K562 (cell line): ENCODE data around the gene GNAQ. TPM values are rescaled to one million over a fixed set of nuclear protein-coding genes. Genes with fewer than 3 reads are reported as not detected.

Source experiments
- ATAC-seq: fragments of 200-7000 bp; cut with Tn5 transposase; 3 replicates; pipeline ENCODE4 v1.9.1; 2020; ENCODE audit warnings: moderate library complexity
- BruUV-seq: library from RNA; stranded (reverse); fragments of 400-500 nt; replicated peaks from 2 replicates; lab custom pipeline; 2021; lab: Mats Ljungman, UMichigan
- CTCF ChIA-PET: fragments of 300-600 bp; formaldehyde crosslinking; extraction: SDS; loops from one replicate; lab custom pipeline; 2021; ENCODE audit warnings: low intra/inter-chr PET ratio; lab: Yijun Ruan, JAX
- POLR2A ChIA-PET: fragments of 300-600, 350-650 bp; sonication (Branson Sonifier 250); formaldehyde crosslinking; extraction: SDS; loops from one replicate; lab custom pipeline; 2021; ENCODE audit warnings: antibody characterized with exemption, inconsistent platforms; lab: Yijun Ruan, JAX
- DNase-seq, 4 experiments: peaks; one replicate each; pipeline versions ENCODE4 v3.0.0 to v3.0.0-alpha.2; 2011 to 2018; ENCODE audit warnings: low spot score in 3 of 4, mixed read lengths in 3 of 4; ENCODE audit errors: extremely low read depth in 1 of 4
- FAIRE-seq: peaks from 2 replicates; lab custom pipeline; 2011; peaks lifted over from hg19 to GRCh38; lab: Jason Lieb, UNC
- H2AFZ ChIP-seq: 2 replicates; pipeline ENCODE4 v1.6.0; 2011; ENCODE audit warnings: low read depth, low read length, control low read depth, inconsistent platforms
- H3K27ac ChIP-seq: fragments of 200-600 bp; 3 replicates; pipeline ENCODE4 v1.8.0; 2011; ENCODE audit warnings: low read depth, mild to moderate bottlenecking, control low read depth, inconsistent platforms, low read length, moderate library complexity, mixed read lengths; ENCODE audit errors: extremely low read depth
- H3K27me3 ChIP-seq, 2 experiments: fragments of 300-600 bp in 1 of 2; 2 replicates in 1 of 2; 3 replicates in 1 of 2; pipeline versions ENCODE4 v1.6.0 to v1.8.0; 2011; ENCODE audit warnings: inconsistent platforms in 2 of 2, low read length in 2 of 2, mild to moderate bottlenecking in 1 of 2, mixed read lengths in 1 of 2, moderate library complexity in 1 of 2; ENCODE audit not compliant: control insufficient read depth in 2 of 2, insufficient read depth in 2 of 2
- H3K36me3 ChIP-seq: fragments of 300-600 bp; 3 replicates; pipeline ENCODE4 v1.8.0; 2011; ENCODE audit warnings: mild to moderate bottlenecking, low read length, inconsistent platforms; ENCODE audit not compliant: control insufficient read depth, insufficient read depth
- H3K4me1 ChIP-seq, 2 experiments: fragments of 200-600 bp in 1 of 2; replicated peaks in 1 of 2; 2 replicates in 1 of 2; 3 replicates in 1 of 2; pipeline versions ENCODE4 v1.5.1 to v1.8.0; 2011; ENCODE audit warnings: inconsistent platforms in 2 of 2, low read length in 2 of 2, mild to moderate bottlenecking in 1 of 2, mixed read lengths in 1 of 2, moderate library complexity in 1 of 2; ENCODE audit not compliant: control insufficient read depth in 2 of 2, insufficient read depth in 2 of 2
- H3K4me2 ChIP-seq: 2 replicates; pipeline ENCODE4 v1.6.1; 2011; ENCODE audit warnings: low read length, control low read depth, inconsistent platforms, mixed read lengths; ENCODE audit not compliant: insufficient read depth
- H3K4me3 ChIP-seq: fragments of 200-600 bp; sonication (generic), shearing (Covaris generic); 2 replicates; pipeline ENCODE4 v1.5.1; 2016; ENCODE audit warnings: control low read depth, inconsistent platforms
- H3K79me2 ChIP-seq: fragments of 200-600 bp; 3 replicates; pipeline ENCODE4 v1.8.0; 2011; ENCODE audit warnings: low read length, inconsistent platforms; ENCODE audit not compliant: control insufficient read depth, insufficient read depth
- H3K9ac ChIP-seq, 2 experiments: 2 replicates each; pipeline versions ENCODE4 v1.6.0 to v1.6.1; 2011; ENCODE audit warnings: low read depth in 2 of 2, low read length in 2 of 2, control low read depth in 1 of 2, inconsistent platforms in 1 of 2, mild to moderate bottlenecking in 1 of 2, mixed read lengths in 1 of 2; ENCODE audit not compliant: insufficient read depth in 1 of 2
- H3K9me1 ChIP-seq: one replicate; pipeline ENCODE4 v1.6.0; 2011; ENCODE audit warnings: inconsistent platforms, mild to moderate bottlenecking, low read length, moderate library complexity; ENCODE audit not compliant: control insufficient read depth, insufficient read depth
- H3K9me3 ChIP-seq: replicated peaks from 2 replicates; pipeline ENCODE4 v1.5.1; 2011; ENCODE audit warnings: low read depth, low read length, inconsistent platforms; ENCODE audit not compliant: control insufficient read depth, insufficient read depth
- H4K20me1 ChIP-seq: replicated peaks from 2 replicates; pipeline ENCODE4 v1.6.1; 2011; ENCODE audit warnings: low read length, inconsistent platforms, mixed read lengths; ENCODE audit not compliant: control insufficient read depth, insufficient read depth
- ELK1 ChIP-seq: sonication (generic); formaldehyde crosslinking; IDR thresholded peaks from 2 replicates; pipeline ENCODE4 v1.8.1; 2022; ENCODE audit warnings: missing genetic modification reagents
- GTF2E2 ChIP-seq: fragments of 200-800 bp; sonication (Bioruptor generic); IDR thresholded peaks from 2 replicates; pipeline ENCODE4 v1.6.1; 2016; ENCODE audit warnings: missing genetic modification characterization, missing compliant biosample characterization
- HDAC8 ChIP-seq: fragments of 450-650 bp; IDR thresholded peaks from 2 replicates; pipeline ENCODE4 v1.6.1; 2016; ENCODE audit warnings: mild to moderate bottlenecking, missing genetic modification characterization, moderate library complexity, missing compliant biosample characterization
- HMBOX1 ChIP-seq: sonication (generic); IDR thresholded peaks from 2 replicates; pipeline ENCODE4 v1.6.1; 2016
- L3MBTL2 ChIP-seq: fragments of 450-650 bp; IDR thresholded peaks from 2 replicates; pipeline ENCODE4 v1.6.1; 2016; ENCODE audit warnings: mild to moderate bottlenecking, moderate library complexity
- MYC ChIP-seq, 2 experiments: fragments of 250-450 bp in 1 of 2; sonication (Bioruptor Pico) in 1 of 2; IDR thresholded peaks; 2 replicates each; pipeline versions ENCODE4 v1.5.1 to v1.6.1; 2012 to 2021; ENCODE audit warnings: low read depth in 2 of 2, borderline replicate concordance in 1 of 2, improper control_type of control experiment in 1 of 2, low read length in 1 of 2, mild to moderate bottlenecking in 1 of 2, moderate library complexity in 1 of 2
- PKNOX1 ChIP-seq: fragments of 450-650 bp; IDR thresholded peaks from 2 replicates; pipeline ENCODE4 v1.6.1; 2016
- ZNF274 ChIP-seq: IDR thresholded peaks from 2 replicates; pipeline ENCODE4 v1.6.1; 2011; ENCODE audit warnings: low read depth, mild to moderate bottlenecking, low read length, moderate library complexity, borderline replicate concordance
- ZNF583 ChIP-seq: fragments of 250-450 bp; sonication (Bioruptor Pico); IDR thresholded peaks from 2 replicates; pipeline ENCODE4 v1.4.0; 2020
- WGBS: fragments of 100-300 bp; shearing (Covaris generic); methylation state at CpG from one replicate; pipeline ENCODE4 v1.1.6; 2016; ENCODE audit warnings: low coverage, mixed read lengths; ENCODE audit not compliant: insufficient coverage; ENCODE audit errors: missing lambda C conversion rate; 5-methylcytosine and 5-hydroxymethylcytosine counted together
- in situ Hi-C: fragments of 300-500 bp; cut with MboI; formaldehyde crosslinking; loops from 4 replicates; pipeline ENCODE4 v1.15.0; 2018; ENCODE audit warnings: inconsistent platforms, mixed read lengths
- intact Hi-C: fragments of 100-400 bp; cut with micrococcal nuclease; formaldehyde crosslinking; loops from 2 replicates; pipeline ENCODE4 v1.14.2; 2022
- polyA plus RNA-seq, 8 experiments: library from polyadenylated mRNA; depleted of rRNA in 4 of 8; stranded (reverse) in 5 of 8; unstranded in 3 of 8; fragments of >200 nt; fragmentation: Nextera tagmentation in 2 of 8; fragmentation: Illumina TruSeq in 1 of 8; extraction: Ambion mirVana in 2 of 8; extraction: Trizol in 1 of 8; gene quantifications; 2 replicates each; pipeline versions ENCODE4 v1.2.1 to v1.2.3, GENCODE V29; 2011 to 2014; ENCODE audit warnings: inconsistent platforms in 1 of 8, missing spikeins in 1 of 8
- total RNA-seq, 7 experiments: library from RNA; depleted of rRNA in 6 of 7; stranded (reverse); fragments of >200 nt in 6 of 7; fragmentation: Illumina TruSeq in 2 of 7; extraction: Trizol in 2 of 7; gene quantifications; 2 replicates each; pipeline versions ENCODE4 v1.2.1 to v1.2.3, GENCODE V29; 2011 to 2021; ENCODE audit warnings: low replicate concordance in 1 of 7

The GNAQ gene
- total and polyA plus RNA-seq, 9 of the 15 experiments (the other 6 are each of a cell fraction or from before 2014, with no cell fraction given): 4.8 to 27.9 (median 17.5) TPM

- TF ChIP-seq ELK1: no peak
- no peak for TF ChIP-seq HDAC8 (tag)
- TF ChIP-seq MYC (IDR thresholded peaks at IDR 0.05; ENCODE audit: low read depth, low read length): peak; percentile 49; the same call in 1 of the 2 replicates
- no peak for TF ChIP-seq MYC (CRISPR knock-in tag; IDR thresholded peaks at IDR 0.05; ENCODE audit: borderline replicate concordance, low read depth)
- peak; percentile 52 for TF ChIP-seq L3MBTL2
Observed at GRCh38 chr9:77957652-77958051, 74.0 kb downstream of the GNAQ start (continued).

- no peak overlapping the region for H3K4me2 ChIP-seq
- no TSS peak for BruUV-seq
- peak overlapping the region; percentile 18; the same call in 1 of the 3 replicates for H3K27ac ChIP-seq
- peaks cover 3% of the 10 kb centered on the region; the same call in 1 of the 3 replicates for H3K36me3 ChIP-seq
- H3K27me3 ChIP-seq: no peaks in the 10 kb centered on the region
- no peak for DNase-seq
- FAIRE-seq: no peak
- H3K9me3 ChIP-seq: no peaks in the 10 kb centered on the region
- TF ChIP-seq PKNOX1: no peak
- TF ChIP-seq GTF2E2: no peak
- TF ChIP-seq ZNF274: no peak
- TF ChIP-seq ZNF583 (CRISPR knock-in tag): no peak
- TF ChIP-seq HMBOX1: no peak
- H3K79me2 ChIP-seq: peaks cover 100% of the 10 kb centered on the region
- no peak overlapping the region for H2AFZ ChIP-seq
- ATAC-seq: no peak; the same call in 2 of the 3 replicates
- 59% methylated on average over 2 of the region's 2 CpGs for WGBS
- no peak overlapping the region for H3K9ac ChIP-seq
- no peaks in the 10 kb centered on the region for H3K9me1 ChIP-seq
- H3K4me3 ChIP-seq: no peak overlapping the region
- in situ Hi-C loops (no loop called here), intact Hi-C loops (no loop called here)
- ChIA-PET CTCF (no interaction called here), POLR2A (no interaction called here)
- H4K20me1 ChIP-seq: no peaks in the 10 kb centered on the region
- H3K4me1 ChIP-seq: peaks cover 5 to 62% of the 10 kb centered on the region in 2 experiments
Observed at GRCh38 chr9:77956555-77956954, 75.1 kb downstream of the GNAQ start.
